K562 (cell line): ENCODE data around the gene ITGA1. TPM values are rescaled to one million over a fixed set of nuclear protein-coding genes. Genes with fewer than 3 reads are reported as not detected.

ENCODE experiments used
- ATAC-seq: fragments of 200-7000 bp; cut with Tn5 transposase; 3 replicates; pipeline ENCODE4 v1.9.1; 2020; ENCODE audit warnings: moderate library complexity
- BruUV-seq: library from RNA; stranded (reverse); fragments of 400-500 nt; replicated peaks from 2 replicates; lab custom pipeline; 2021; lab: Mats Ljungman, UMichigan
- CTCF ChIA-PET: fragments of 300-600 bp; formaldehyde crosslinking; extraction: SDS; loops from one replicate; lab custom pipeline; 2021; ENCODE audit warnings: low intra/inter-chr PET ratio; lab: Yijun Ruan, JAX
- POLR2A ChIA-PET: fragments of 300-600, 350-650 bp; sonication (Branson Sonifier 250); formaldehyde crosslinking; extraction: SDS; loops from one replicate; lab custom pipeline; 2021; ENCODE audit warnings: antibody characterized with exemption, inconsistent platforms; lab: Yijun Ruan, JAX
- DNase-seq, 4 experiments: peaks; one replicate each; pipeline versions ENCODE4 v3.0.0 to v3.0.0-alpha.2; 2011 to 2018; ENCODE audit warnings: low spot score in 3 of 4, mixed read lengths in 3 of 4; ENCODE audit errors: extremely low read depth in 1 of 4
- FAIRE-seq: peaks from 2 replicates; lab custom pipeline; 2011; peaks lifted over from hg19 to GRCh38; lab: Jason Lieb, UNC
- H2AFZ ChIP-seq: 2 replicates; pipeline ENCODE4 v1.6.0; 2011; ENCODE audit warnings: low read depth, low read length, control low read depth, inconsistent platforms
- H3K27ac ChIP-seq: fragments of 200-600 bp; 3 replicates; pipeline ENCODE4 v1.8.0; 2011; ENCODE audit warnings: low read depth, mild to moderate bottlenecking, control low read depth, inconsistent platforms, low read length, moderate library complexity, mixed read lengths; ENCODE audit errors: extremely low read depth
- H3K27me3 ChIP-seq, 2 experiments: fragments of 300-600 bp in 1 of 2; 2 replicates in 1 of 2; 3 replicates in 1 of 2; pipeline versions ENCODE4 v1.6.0 to v1.8.0; 2011; ENCODE audit warnings: inconsistent platforms in 2 of 2, low read length in 2 of 2, mild to moderate bottlenecking in 1 of 2, mixed read lengths in 1 of 2, moderate library complexity in 1 of 2; ENCODE audit not compliant: control insufficient read depth in 2 of 2, insufficient read depth in 2 of 2
- H3K36me3 ChIP-seq: fragments of 300-600 bp; 3 replicates; pipeline ENCODE4 v1.8.0; 2011; ENCODE audit warnings: mild to moderate bottlenecking, low read length, inconsistent platforms; ENCODE audit not compliant: control insufficient read depth, insufficient read depth
- H3K4me1 ChIP-seq, 2 experiments: fragments of 200-600 bp in 1 of 2; replicated peaks in 1 of 2; 2 replicates in 1 of 2; 3 replicates in 1 of 2; pipeline versions ENCODE4 v1.5.1 to v1.8.0; 2011; ENCODE audit warnings: inconsistent platforms in 2 of 2, low read length in 2 of 2, mild to moderate bottlenecking in 1 of 2, mixed read lengths in 1 of 2, moderate library complexity in 1 of 2; ENCODE audit not compliant: control insufficient read depth in 2 of 2, insufficient read depth in 2 of 2
- H3K4me2 ChIP-seq: 2 replicates; pipeline ENCODE4 v1.6.1; 2011; ENCODE audit warnings: low read length, control low read depth, inconsistent platforms, mixed read lengths; ENCODE audit not compliant: insufficient read depth
- H3K4me3 ChIP-seq: fragments of 200-600 bp; sonication (generic), shearing (Covaris generic); 2 replicates; pipeline ENCODE4 v1.5.1; 2016; ENCODE audit warnings: control low read depth, inconsistent platforms
- H3K79me2 ChIP-seq: fragments of 200-600 bp; 3 replicates; pipeline ENCODE4 v1.8.0; 2011; ENCODE audit warnings: low read length, inconsistent platforms; ENCODE audit not compliant: control insufficient read depth, insufficient read depth
- H3K9ac ChIP-seq, 2 experiments: 2 replicates each; pipeline versions ENCODE4 v1.6.0 to v1.6.1; 2011; ENCODE audit warnings: low read depth in 2 of 2, low read length in 2 of 2, control low read depth in 1 of 2, inconsistent platforms in 1 of 2, mild to moderate bottlenecking in 1 of 2, mixed read lengths in 1 of 2; ENCODE audit not compliant: insufficient read depth in 1 of 2
- H3K9me1 ChIP-seq: one replicate; pipeline ENCODE4 v1.6.0; 2011; ENCODE audit warnings: inconsistent platforms, mild to moderate bottlenecking, low read length, moderate library complexity; ENCODE audit not compliant: control insufficient read depth, insufficient read depth
- H3K9me3 ChIP-seq: replicated peaks from 2 replicates; pipeline ENCODE4 v1.5.1; 2011; ENCODE audit warnings: low read depth, low read length, inconsistent platforms; ENCODE audit not compliant: control insufficient read depth, insufficient read depth
- H4K20me1 ChIP-seq: replicated peaks from 2 replicates; pipeline ENCODE4 v1.6.1; 2011; ENCODE audit warnings: low read length, inconsistent platforms, mixed read lengths; ENCODE audit not compliant: control insufficient read depth, insufficient read depth
- ADNP ChIP-seq: fragments of 200-800 bp; sonication (Bioruptor generic); IDR thresholded peaks from 2 replicates; pipeline ENCODE4 v1.6.1; 2016; ENCODE audit warnings: missing genetic modification characterization, missing compliant biosample characterization
- HDGF ChIP-seq: fragments of 450-650 bp; IDR thresholded peaks from 2 replicates; pipeline ENCODE4 v1.6.1; 2016
- YY1 ChIP-seq, 3 experiments: IDR thresholded peaks; 2 replicates each; pipeline ENCODE4 v1.6.1; 2011; ENCODE audit warnings: low read length in 2 of 3, mild to moderate bottlenecking in 2 of 3, moderate library complexity in 2 of 3, borderline replicate concordance in 1 of 3, control low read depth in 1 of 3, low read depth in 1 of 3; ENCODE audit not compliant: insufficient read depth in 3 of 3, insufficient replicate concordance in 2 of 3, control insufficient read depth in 1 of 3, insufficient read length in 1 of 3; ENCODE audit errors: extremely low read depth in 1 of 3
- ZBED1 ChIP-seq: IDR thresholded peaks from 2 replicates; pipeline ENCODE4 v1.6.1; 2014
- WGBS: fragments of 100-300 bp; shearing (Covaris generic); methylation state at CpG from one replicate; pipeline ENCODE4 v1.1.6; 2016; ENCODE audit warnings: low coverage, mixed read lengths; ENCODE audit not compliant: insufficient coverage; ENCODE audit errors: missing lambda C conversion rate; 5-methylcytosine and 5-hydroxymethylcytosine counted together
- in situ Hi-C: fragments of 300-500 bp; cut with MboI; formaldehyde crosslinking; loops from 4 replicates; pipeline ENCODE4 v1.15.0; 2018; ENCODE audit warnings: inconsistent platforms, mixed read lengths
- intact Hi-C: fragments of 100-400 bp; cut with micrococcal nuclease; formaldehyde crosslinking; loops from 2 replicates; pipeline ENCODE4 v1.14.2; 2022
- polyA plus RNA-seq, 8 experiments: library from polyadenylated mRNA; depleted of rRNA in 4 of 8; stranded (reverse) in 5 of 8; unstranded in 3 of 8; fragments of >200 nt; fragmentation: Nextera tagmentation in 2 of 8; fragmentation: Illumina TruSeq in 1 of 8; extraction: Ambion mirVana in 2 of 8; extraction: Trizol in 1 of 8; gene quantifications; 2 replicates each; pipeline versions ENCODE4 v1.2.1 to v1.2.3, GENCODE V29; 2011 to 2014; ENCODE audit warnings: inconsistent platforms in 1 of 8, missing spikeins in 1 of 8
- total RNA-seq, 7 experiments: library from RNA; depleted of rRNA in 6 of 7; stranded (reverse); fragments of >200 nt in 6 of 7; fragmentation: Illumina TruSeq in 2 of 7; extraction: Trizol in 2 of 7; gene quantifications; 2 replicates each; pipeline versions ENCODE4 v1.2.1 to v1.2.3, GENCODE V29; 2011 to 2021; ENCODE audit warnings: low replicate concordance in 1 of 7

Gene ITGA1
- total and polyA plus RNA-seq, 9 of the 15 experiments (the other 6 are each of a cell fraction or from before 2014, with no cell fraction given): 0.04 to 0.22 TPM; not detected in 7

DNA sequence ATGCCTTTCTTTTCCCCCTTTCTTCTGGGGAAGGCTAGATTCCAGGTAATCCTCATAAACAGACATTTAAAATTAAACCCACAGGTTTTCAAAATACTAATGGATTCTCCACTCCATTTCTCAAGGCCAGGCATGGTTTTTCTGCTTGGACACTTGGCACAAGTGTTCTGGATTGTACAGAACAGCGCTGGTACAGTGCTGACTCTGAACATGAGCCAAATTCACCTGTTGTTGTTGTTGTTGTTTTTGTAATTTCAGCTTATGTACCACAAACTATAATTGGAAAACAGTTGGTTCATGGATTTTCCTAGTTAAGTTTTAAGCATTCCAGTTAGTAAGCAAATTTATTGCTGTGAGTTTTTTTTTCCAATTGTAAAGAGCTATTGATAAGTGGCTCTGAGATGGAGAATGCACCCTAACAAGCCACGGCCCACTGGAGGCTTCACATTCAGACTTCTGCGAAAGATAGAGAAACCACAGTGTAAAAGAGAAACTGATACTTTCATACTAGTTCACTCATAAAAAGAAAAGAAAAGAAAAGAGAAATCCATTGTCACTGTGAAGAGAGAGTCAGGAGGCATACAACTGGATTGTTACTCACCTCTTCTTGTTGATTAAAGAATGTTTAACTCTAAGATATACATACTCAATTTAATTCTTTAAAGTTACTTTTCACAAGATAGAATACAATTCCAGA is 16.2 kb upstream of the ITGA1 start:
- Histone ChIP-seq H3K9me3 (no peaks in the 10 kb centered on the region), H3K27me3 (no peaks in the 10 kb centered on the region), H3K27ac (no peak overlapping the region), H3K9ac (no peak overlapping the region), H3K4me2 (no peak overlapping the region), H2AFZ (no peak overlapping the region), H3K36me3 (no peaks in the 10 kb centered on the region), H4K20me1 (no peaks in the 10 kb centered on the region), H3K9me1 (no peaks in the 10 kb centered on the region)
- no peak for DNase-seq
- no TSS peak for BruUV-seq
- no peak for TF ChIP-seq YY1 (IDR thresholded peaks at IDR 0.05; ENCODE audit: borderline replicate concordance in 1 of 3, control insufficient read depth in 1 of 3, extremely low read depth in 1 of 3, insufficient read depth in 3 of 3, insufficient read length in 1 of 3, insufficient replicate concordance in 2 of 3, low read depth in 1 of 3, low read length in 2 of 3)
- no peak for TF ChIP-seq ADNP (tag)
- no peak for TF ChIP-seq HDGF
- TF ChIP-seq, all 486 proteins: peak for 0
- H3K4me3 ChIP-seq: no peak overlapping the region
- POLR2A ChIA-PET: no interaction called here
- in situ Hi-C loops: no loop called here
- CTCF ChIA-PET: no interaction called here
- intact Hi-C loops: no loop called here
- H3K79me2 ChIP-seq: no peaks in the 10 kb centered on the region
- 0% methylated on average over 3 of the region's 3 CpGs for WGBS
- FAIRE-seq: no peak
- ATAC-seq: no peak
- H3K4me1 ChIP-seq: no peaks in the 10 kb centered on the region

DNA sequence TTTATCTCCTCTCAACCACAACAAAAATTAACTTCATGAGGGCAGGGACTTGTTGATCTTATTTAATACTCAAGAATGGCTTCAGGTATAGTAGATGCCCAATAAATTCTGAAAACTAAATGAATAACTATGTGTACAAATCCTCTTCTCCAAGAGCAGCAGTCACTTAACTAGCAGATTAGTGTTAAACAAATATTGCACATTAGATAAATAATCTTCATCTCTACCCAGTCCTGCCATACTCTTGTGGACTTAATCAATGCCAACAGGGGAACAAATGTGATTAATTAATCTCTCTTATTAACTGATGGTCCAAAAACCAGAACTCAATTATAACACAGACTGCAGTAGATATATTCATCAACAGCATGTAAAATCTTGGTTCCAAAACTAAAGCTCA is 15.0 kb upstream of the ITGA1 start:
- Histone ChIP-seq H4K20me1 (no peaks in the 10 kb centered on the region), H3K4me3 (no peak overlapping the region), H3K9me3 (no peaks in the 10 kb centered on the region), H3K36me3 (no peaks in the 10 kb centered on the region), H3K79me2 (no peaks in the 10 kb centered on the region), H3K27me3 (no peaks in the 10 kb centered on the region), H3K4me1 (no peaks in the 10 kb centered on the region), H3K27ac (no peak overlapping the region), H3K9me1 (no peaks in the 10 kb centered on the region), H3K9ac (no peak overlapping the region), H3K4me2 (no peak overlapping the region), H2AFZ (no peak overlapping the region)
- POLR2A ChIA-PET: interaction anchor here (0.7 kb wide), 1 partner anchor 10 kb away, joined by 3 read pairs; no protein-coding TSS in a partner anchor
- no peak for ATAC-seq
- no peak for FAIRE-seq
- DNase-seq: no peak
- CTCF ChIA-PET: no interaction called here
- intact Hi-C loops (no loop called here), in situ Hi-C loops (no loop called here)
- TF ChIP-seq ZBED1: no peak
- BruUV-seq: no TSS peak
